HTR-8/SVneo (cell line): ENCODE data around the gene CMIP.

Experiments used
- DNase-seq: peaks from one replicate; pipeline ENCODE4 v3.0.0; 2011; ENCODE audit warnings: low spot score, mixed read lengths; ENCODE audit not compliant: insufficient read length
- FAIRE-seq: peaks from 2 replicates; lab custom pipeline; 2011; peaks lifted over from hg19 to GRCh38; lab: Jason Lieb, UNC

The CMIP gene

DNA sequence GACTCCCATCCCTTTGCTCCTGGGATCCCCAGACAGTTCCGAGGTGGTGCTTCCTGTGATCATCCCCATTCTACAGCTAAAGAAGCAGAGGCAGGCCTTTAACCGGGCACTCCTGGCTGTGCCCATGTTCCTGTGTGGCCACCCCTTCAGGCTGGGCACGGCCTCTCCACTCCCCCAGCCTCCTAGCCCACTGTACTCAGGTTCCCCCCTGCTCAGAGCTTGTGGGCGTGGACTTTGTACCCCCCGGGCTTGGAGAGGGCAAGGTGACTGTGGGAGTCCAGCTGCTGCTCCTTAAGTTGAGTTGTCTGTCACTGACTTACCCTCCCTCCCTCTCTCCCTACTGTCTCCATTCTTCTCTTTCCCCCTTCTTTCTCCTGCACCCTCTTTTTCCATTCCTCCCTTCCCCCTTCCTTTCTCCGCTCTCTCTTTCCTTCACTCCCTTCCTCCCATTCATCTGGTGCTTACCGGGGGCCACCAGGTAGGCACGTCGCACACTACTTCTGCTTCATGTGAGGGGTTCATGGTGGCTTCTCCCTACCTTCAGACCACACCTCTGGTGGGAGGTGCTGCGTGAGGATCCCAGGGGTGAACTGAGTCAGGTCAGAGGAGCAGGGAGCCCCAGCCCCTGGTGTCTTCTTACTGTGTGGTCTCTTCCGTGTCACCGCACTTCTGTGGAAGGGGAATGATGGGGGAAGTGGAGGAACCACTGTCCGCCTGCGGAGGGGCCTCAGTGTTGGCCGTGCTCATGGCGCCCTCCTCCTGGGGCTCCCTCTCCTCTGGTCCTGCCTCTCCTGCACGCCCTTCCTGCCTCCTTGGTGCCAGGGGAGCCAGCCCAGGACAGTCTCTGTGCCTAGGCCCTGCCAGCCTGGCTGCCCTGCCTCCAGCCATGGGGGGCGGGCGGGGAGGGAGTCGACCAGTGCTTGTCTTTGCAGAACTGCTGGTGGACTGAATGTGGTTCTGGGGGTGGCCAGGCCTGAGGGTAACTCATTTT lies 29.7 kb downstream of the CMIP start:
- FAIRE-seq (no peak), DNase-seq (no peak)

DNA sequence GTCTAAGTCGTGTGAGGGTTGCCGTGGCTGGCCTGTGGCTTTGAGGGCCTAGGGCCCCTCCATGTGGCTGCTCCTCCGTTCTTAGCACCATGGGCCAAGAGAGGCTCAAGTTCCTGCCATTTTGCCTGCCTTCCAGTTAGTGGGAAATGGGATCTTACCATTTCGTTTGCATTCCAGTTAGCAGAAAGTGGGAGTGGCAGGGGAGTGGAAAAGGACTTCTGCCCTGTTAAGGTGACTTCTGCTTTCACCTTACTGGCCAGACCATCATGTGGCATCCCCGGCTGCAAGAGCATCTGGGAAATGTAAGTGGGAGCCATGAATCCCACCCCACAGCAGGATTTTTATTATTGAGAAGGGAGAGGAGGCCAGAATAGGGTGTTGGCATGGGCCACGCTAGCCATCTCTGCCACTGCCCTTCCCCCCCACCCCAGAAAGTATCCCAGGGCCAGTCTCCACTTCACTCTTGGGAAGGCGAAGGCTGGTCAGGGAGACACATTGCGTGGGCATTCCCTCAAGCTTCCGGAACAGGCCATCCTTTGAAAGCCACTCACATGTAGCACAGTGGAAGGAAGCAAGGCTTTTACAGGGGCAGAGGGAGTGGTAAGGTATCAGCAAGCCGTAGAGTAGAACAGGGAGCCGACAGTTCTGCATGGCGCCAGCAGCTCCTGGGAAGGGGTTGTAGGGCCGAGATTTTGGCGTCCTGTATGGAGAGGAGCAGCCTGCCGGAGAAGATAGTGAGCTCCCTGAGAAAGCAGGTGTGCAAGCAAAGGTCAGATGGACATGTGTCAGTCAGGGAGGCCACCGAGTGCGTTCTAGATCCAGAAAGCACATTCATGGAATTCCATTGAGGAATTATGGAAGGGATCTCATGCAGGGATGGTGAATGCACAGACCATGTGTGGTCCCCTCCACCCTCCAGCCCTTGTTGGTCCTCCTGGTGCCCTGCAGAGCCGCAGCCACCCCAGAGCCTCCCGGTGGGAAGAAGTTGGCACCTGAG lies 33.4 kb downstream of the CMIP start:
- FAIRE-seq (no peak), DNase-seq (no peak)

DNA sequence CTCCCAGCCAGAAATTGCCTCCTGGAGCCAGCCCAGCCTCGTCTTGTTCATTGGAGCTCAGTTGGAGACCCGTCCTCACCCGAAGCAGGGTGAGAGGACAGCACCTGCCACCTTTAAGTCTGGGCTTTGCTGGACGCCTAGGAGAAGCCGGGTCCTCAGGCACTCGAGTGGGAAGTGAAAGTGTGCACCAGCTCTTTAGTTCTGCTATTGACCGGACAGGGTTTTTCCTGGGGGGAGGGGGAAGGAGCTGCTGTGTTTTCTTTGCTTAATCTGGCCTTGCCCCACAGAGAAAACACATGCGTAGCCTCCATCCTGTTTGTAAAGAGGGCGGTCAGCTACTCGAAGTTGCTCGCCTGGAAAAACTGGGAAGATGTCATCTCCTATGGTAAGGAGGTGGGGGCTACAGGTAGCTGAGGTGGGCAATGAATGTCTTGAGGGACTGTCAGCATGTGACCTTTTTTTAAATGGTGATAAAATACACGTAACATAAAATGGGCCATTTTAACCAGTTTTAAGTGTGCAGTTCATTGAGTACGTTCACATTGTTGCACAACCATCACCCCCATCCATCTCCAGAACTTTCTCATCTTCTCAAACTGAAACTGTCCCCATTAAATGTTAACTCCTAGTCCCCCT lies 34.4 kb downstream of the CMIP start:
- FAIRE-seq (no peak), DNase-seq (no peak)

DNA sequence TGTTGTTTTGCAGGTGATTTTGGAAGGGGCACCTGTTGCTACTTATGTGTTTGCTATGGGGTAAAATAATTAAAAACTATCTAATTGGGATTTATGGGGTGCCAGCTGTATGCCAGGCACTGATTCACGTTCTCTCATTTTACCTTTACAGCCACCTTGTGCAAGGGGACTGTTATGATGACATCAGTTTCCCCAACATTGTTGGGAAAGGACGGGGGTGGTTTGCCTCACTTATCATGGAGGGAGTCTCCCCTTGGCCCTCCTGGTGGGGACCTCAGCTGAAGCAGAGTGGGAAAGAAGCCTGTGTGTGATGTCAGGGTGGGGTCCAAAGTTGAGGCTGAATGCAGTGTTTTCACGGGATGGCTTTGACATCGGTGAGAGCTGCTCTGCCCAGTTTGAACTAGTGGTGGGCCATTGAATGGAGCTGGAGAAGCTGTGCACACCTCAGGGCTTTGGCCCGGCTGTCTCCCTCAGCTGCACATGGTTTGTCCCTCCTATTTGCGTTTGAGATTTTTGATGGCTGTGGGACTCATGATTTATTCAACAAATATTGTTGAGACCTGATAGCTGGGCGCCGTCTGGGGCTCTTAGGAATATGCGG lies 36.1 kb downstream of the CMIP start:
- DNase-seq (no peak), FAIRE-seq (no peak)

DNA sequence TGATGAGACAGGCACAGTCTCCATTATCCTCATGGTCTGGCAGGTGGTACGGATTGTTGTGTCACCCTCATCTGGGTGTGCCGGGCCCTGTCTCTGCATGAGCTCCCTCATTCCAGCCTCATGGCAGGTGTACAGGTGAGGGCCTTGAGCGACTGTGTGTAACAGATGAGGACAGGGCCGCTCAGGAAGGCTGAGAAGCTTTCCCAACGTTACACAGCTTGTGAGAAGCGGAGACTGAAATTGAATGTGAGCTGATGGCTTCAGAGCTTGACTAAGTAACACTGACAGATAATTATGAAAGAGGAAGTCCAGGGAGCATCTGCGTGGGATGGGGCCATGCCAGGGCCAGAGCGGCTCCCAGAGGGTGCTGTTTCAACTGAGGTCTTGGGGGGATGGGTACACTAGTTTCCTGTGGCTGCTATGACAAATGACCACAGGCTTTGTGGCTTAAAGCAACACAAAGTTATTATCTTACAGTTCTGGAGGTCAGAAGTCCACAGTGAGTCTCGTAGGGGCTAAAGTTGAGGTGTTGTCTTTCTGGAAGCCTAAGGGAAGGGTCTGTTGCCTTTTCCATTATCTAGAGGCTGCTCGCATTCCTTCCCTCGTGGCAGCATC lies 36.7 kb downstream of the CMIP start:
- DNase-seq (peak; percentile 79), FAIRE-seq (peak; percentile 40)

DNA sequence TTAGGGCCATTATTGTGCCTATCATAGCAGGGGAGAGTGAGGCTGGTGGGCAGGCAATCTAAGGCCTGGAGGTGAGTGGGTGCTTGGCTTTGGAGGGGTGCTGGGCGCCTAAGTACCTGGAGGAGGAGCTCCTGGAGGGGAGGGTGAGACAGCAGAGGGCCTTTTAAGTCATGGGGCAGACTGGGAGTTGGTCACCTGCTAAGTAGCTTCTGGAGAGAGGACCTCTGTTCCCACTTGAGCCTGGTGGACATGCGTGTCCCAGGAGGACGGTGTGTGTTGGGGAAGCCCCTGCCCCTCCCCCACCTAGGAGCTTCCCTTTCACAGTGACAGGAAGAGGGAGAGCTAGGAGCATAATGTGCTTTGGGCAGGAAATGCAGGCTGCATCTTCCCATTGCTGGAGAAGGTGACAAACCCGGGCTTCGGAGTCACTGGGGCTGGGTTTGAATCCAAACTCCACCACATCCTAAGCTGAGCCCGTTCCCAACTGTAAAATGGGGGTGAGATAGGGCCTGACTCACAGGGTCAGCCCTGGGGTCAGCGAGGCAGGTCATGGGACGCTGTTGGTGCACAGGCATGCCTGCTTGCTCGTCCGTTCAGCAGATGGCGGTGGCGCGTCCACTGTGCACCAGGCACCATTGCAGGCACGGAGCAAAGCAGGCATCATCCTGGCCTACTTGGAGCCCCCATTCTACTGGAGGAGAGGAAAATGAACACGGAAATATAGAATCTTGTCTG lies 37.9 kb downstream of the CMIP start:
- no peak for FAIRE-seq
- no peak for DNase-seq

DNA sequence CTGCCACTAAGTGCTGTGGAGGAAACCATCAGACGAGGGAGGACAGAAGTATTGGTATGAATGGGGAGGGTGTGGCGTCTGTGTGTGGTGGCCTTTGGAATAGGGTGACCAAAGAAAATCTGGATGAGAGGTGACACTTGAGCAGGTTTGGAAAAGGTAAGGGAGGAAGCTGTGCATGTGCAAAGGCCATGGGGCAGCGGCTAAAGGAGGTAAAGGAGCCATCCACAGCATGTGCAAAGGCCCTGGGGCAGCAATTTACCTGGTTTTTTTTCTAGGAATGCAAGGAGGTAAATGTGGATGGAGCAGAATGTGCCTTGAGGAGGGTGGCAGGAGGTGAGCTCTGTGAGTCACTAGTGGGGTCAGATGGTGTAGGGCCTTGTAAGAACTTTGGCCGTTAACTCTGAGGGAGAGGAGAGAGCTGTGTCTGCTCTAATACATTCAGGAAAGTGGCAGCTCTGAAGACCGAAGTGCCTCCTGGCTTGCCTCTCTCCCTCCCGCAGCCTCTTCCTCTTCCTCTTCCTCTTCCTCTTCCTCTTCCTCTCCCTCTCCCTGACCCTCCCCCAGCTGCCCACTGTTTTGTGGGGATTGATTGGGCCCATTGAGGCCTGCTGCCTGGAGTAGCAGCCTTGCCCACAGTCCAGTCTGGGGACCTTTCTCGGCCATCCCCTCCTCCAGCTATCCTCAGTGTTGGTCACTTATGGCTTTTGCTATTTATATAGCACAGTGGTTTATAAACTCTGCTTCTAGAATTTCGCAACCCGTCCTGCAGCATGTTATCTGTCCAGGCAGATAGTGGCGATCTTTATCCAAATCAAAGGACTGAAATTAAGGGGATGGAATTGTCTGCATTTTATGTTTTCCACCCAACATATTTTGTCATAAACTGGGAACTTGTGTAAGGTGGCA lies 38.7 kb downstream of the CMIP start:
- no peak for FAIRE-seq
- DNase-seq = no peak

DNA sequence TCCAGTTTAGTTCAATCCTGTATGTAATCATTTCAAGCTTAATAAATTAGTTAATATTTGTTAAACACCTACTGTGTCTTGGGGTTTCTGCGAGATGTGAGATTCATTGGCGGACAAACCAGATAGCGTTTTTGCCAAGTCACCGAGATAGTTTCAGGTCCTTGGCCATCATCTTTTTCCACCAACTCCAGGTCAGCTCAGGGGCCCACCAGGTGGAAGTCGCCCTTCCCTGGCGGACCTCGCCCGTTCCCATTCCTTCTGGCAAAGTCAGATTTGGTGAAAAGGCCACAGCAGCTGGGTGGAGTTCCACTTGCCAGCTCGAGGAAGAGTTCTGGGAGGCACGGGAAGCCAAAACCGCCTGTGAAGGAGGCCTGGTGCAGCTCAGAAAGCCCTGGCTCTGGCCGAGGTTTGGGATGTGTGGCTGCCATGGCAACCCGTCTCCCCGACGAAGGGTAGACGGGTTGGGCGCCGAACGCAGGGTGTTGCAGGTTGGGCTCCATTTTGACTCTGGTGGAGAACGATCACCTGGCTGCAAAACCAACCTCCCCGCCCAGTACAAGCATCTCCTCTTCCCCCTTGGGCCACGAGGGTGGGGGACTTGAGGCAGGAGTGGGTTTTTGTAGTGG lies 39.5 kb downstream of the CMIP start:
- DNase-seq (no peak), FAIRE-seq (no peak)

DNA sequence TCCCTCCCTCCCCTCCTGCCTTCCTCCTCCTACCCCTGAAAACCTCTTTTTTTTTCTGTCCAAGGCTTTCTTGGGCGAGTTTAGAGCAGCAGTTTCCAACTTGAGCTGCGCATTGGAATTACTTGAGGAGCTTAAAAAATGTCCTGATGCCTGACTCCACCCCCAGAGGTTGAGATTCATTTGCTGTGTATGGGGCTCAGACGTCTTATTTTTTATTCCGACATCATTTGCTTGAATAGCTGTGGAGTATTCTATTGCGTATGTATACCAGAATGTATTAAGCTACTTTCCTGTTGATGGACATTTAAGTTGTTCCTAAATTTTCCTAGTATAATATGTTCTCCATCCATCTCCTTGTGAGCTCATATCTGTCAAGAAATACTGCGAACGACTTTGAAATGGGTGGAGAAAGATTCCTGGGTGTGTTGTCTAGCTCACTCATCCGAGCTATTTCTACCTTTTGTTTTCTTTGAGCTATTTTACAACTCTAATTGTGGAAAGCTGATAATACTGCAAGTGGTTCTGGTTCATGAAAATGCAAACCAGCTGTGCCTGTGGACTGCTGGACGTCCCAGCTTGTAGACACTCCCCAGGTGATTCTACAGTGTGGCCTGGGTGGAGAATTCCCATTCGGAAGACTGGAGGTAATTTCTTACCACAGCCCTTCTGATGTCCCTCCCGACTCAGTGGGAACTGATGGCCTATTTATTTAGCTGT lies 40.5 kb downstream of the CMIP start:
- FAIRE-seq (no peak), DNase-seq (no peak)

DNA sequence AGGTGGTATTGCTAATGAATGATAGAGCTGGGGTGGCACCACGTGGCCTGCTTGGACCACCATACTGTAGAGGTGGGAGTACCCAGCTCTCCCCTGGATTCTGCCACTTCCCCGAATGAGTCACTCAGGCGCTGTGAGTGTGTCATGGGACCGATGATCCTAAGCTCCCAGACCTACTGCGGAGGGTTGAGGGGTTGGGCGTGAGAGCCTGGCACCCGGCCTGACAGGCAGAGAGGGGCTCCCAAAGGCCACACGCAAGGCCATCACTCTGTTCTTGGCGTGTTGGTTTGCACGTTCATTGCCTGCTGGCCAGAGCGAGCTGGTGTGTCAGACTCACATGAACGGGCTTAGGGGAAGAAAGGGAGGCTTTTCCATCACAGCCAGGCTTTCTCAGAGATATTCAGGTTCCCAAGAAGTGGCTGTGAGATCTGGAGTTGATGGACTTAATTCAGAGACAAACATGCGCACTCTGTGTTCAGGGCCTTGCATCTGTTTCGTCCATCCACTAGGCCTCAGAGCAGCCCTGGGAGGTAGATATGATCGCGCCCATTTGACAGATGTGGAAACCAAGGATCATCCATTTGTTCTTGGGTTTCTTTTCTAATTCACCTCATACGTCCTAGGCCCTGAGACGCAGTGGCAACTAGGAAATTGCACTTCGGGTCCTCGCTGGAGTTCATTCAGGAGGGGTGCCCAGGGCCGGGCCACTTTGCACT lies 41.4 kb downstream of the CMIP start:
- DNase-seq (no peak), FAIRE-seq (no peak)

DNA sequence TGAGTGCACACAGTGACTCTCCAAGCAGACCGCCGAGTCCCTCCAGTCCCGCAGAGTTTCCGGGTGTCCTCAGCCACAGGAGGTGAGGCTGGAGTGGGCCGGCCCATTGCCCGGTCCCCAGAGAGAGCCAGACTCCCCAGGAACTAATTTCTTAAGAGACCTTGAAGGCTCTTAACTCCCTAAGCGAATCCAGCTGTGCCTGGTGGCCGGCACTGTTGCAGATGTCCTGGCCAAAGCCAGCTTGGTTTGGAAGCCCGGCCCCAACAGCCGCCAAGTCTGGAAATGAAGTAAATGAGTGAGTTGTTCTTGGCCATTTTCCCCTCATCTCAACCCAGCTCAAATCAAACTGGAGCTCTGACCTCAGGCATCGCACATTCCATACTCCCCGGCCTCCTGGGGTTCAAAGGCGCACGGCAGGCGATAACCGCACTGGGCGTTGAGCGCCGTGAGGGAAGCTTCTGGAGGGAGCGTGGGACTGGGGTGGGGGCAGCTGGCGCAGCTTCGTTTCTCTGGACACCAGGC lies 42.0 kb downstream of the CMIP start:
- FAIRE-seq (no peak), DNase-seq (no peak)

DNA sequence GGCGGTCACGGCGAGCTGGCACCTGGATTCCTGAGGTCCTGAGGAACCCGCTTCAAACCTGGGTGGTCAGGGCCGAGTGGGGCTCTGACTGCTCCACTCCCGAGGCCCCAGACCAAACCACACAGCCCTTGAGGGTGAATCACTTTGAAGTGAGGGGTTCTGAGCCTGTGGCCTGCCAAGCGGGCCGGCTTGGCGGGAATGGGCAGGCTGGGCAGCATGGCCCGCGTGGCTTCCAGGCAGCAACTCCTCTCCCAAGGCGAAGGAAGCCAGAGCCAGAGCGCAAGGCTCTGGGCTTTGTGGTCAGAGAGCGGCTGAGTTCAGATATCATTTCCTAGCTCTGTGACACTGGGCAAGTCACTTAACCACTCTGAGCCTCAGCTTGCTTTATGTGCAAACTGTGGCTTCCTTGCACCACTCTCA lies 42.7 kb downstream of the CMIP start:
- FAIRE-seq (no peak), DNase-seq (no peak)

DNA sequence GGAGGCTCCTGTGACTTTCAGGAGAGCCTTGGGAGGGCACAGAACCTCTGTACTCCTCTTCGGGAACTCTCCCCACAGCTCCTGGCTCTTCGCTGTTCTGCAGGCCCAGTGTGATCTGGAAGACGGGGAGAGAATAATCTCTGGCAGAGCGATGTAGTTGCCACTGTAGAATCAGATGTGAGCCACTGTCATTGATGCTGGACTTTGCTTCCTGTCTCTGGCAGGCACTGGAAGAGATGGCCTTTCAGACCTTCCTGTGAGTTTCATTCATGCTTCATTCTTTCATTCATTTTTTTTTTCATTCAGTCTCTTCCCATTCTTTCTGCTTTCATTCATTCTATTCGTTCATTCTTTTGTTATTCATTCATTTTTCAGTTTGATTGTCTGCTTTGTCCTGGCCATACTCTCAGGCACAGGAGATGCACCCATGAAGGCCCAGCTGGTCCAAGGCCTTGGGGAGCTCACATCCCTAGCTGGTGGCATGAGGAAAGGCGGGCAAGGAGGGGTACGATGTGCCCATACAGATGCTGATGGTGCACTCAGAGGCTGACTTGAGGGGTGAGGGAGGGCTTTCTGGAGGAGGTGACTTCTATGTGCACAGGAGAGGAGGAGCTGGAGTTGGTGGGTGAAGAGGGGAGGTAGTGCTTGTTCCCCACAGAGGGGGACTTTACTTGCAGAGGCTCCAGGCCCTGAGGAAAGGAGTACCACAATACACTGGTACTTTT lies 44.2 kb downstream of the CMIP start:
- no peak for DNase-seq
- no peak for FAIRE-seq

DNA sequence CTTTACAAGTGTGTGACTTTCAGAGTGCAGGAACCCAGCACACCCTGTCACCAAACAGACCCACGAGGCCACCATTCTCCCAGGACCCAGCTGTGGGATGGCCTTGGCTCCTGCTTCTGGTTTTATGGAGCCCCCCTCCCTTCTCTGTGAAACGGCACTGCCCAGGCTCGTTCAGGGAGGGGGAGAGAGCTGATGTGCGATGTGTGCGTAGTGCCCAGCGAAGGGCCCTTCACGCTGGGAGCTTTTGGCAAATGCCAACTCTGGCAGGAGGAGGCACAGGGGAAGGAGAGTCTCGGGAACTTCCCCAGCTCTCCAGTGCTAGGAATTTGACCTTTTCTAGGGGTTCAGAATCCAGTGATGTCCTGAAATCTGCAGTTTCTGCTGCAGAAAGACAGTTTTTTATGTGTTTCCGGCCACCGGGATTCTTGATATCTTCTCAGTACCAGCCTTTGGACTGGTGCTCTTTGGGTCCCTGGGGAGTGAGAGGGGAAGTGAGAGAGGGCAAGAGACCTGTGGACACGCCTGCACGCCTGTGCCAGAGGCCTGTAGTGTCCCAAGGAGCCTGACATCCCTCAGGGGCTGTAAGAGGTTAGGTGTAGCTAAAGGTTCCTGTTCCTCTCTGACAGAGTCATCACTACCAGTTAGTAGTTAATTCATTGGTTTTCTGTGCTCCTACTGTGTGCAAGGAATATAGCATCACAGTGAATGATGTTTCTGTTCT lies 45.1 kb downstream of the CMIP start:
- FAIRE-seq = no peak
- DNase-seq = no peak
